ENCODE data around the gene PDE1A.
"Not testable (repeated sequence)": the region's sequence is repeated elsewhere in the genome, so short reads cannot be mapped to it uniquely, and the experiment has no call there.

PDE1A gene

GRCh38 chr2:182358601-182359000 lies 68.2 kb downstream of the PDE1A start:
- DNase-seq (ENCODE audit: low read depth in 2 of 2): no peak

- DNase-seq (ENCODE audit: low read depth in 2 of 2): no peak
These were observed 71.0 kb downstream of the PDE1A start for GRCh38 chr2:182355815-182356214.

GRCh38 chr2:182351427-182351826 lies 75.4 kb downstream of the PDE1A start:
- no peak for DNase-seq (ENCODE audit: low read depth in 2 of 2)

GRCh38 chr2:182349268-182349667 lies 77.6 kb downstream of the PDE1A start:
- DNase-seq (ENCODE audit: low read depth in 2 of 2): no peak

GRCh38 chr2:182345384-182345783 lies 81.5 kb downstream of the PDE1A start:
- no peak for DNase-seq (ENCODE audit: low read depth in 2 of 2)

GRCh38 chr2:182330451-182331305 lies 96.2 kb downstream of the PDE1A start:
- DNase-seq (ENCODE audit: low read depth in 2 of 2): no peak

GRCh38 chr2:182324665-182325064 lies 102.2 kb downstream of the PDE1A start:
- no peak for DNase-seq (ENCODE audit: low read depth in 2 of 2)

GRCh38 chr2:182321096-182321495 lies 105.7 kb downstream of the PDE1A start:
- DNase-seq (ENCODE audit: low read depth in 2 of 2): no peak

GRCh38 chr2:182319556-182320505 lies 107.0 kb downstream of the PDE1A start:
- DNase-seq (ENCODE audit: low read depth in 2 of 2): no peak

GRCh38 chr2:182318466-182319220 lies 108.2 kb downstream of the PDE1A start:
- no peak for DNase-seq (ENCODE audit: low read depth in 2 of 2)

- DNase-seq (ENCODE audit: low read depth in 2 of 2): no peak
These were observed 109.9 kb downstream of the PDE1A start for GRCh38 chr2:182316950-182317349.

GRCh38 chr2:182302972-182303371 lies 123.9 kb downstream of the PDE1A start:
- no peak for DNase-seq (ENCODE audit: low read depth in 2 of 2)

- no peak for DNase-seq (ENCODE audit: low read depth in 2 of 2)
These were observed 124.7 kb downstream of the PDE1A start for GRCh38 chr2:182302174-182302573.

- DNase-seq (ENCODE audit: low read depth in 2 of 2): no peak
These were observed 125.7 kb downstream of the PDE1A start for GRCh38 chr2:182301093-182301492.

GRCh38 chr2:182300608-182301007 lies 126.2 kb downstream of the PDE1A start:
- no peak for DNase-seq (ENCODE audit: low read depth in 2 of 2)

- DNase-seq (ENCODE audit: low read depth in 2 of 2): no peak
These were observed 127.2 kb downstream of the PDE1A start for GRCh38 chr2:182299632-182300031.

- DNase-seq (ENCODE audit: low read depth in 2 of 2): no peak
These were observed 128.4 kb downstream of the PDE1A start for GRCh38 chr2:182298456-182298855.

GRCh38 chr2:182291296-182291695 lies 135.5 kb downstream of the PDE1A start:
- DNase-seq (ENCODE audit: low read depth in 2 of 2): no peak

GRCh38 chr2:182283512-182283911 lies 143.3 kb downstream of the PDE1A start:
- no peak for DNase-seq (ENCODE audit: low read depth in 2 of 2)

GRCh38 chr2:182281276-182281675 lies 145.6 kb downstream of the PDE1A start:
- DNase-seq (ENCODE audit: low read depth in 2 of 2): no peak

GRCh38 chr2:182280118-182280517 lies 146.7 kb downstream of the PDE1A start:
- no peak for DNase-seq (ENCODE audit: low read depth in 2 of 2)

GRCh38 chr2:182276662-182277061 lies 150.2 kb downstream of the PDE1A start:
- DNase-seq (ENCODE audit: low read depth in 2 of 2): not testable (repeated sequence)
